Keratinocyte (primary cell): ENCODE data around the gene INSRR. TPM values are rescaled to one million over a fixed set of nuclear protein-coding genes. Genes with fewer than 3 reads are reported as not detected.

Experiments used
- DNase-seq: peaks from one replicate; pipeline ENCODE4 v3.0.0-alpha.2; 2011; ENCODE audit warnings: low read depth, missing footprints, low spot score
- FAIRE-seq: peaks from 2 replicates; lab custom pipeline; 2011; peaks lifted over from hg19 to GRCh38; lab: Jason Lieb, UNC
- H2AFZ ChIP-seq: 2 replicates; pipeline ENCODE4 v1.6.0; 2012; ENCODE audit warnings: low read length, control low read depth, inconsistent platforms; ENCODE audit not compliant: control insufficient read depth
- H3K27ac ChIP-seq: 2 replicates; pipeline ENCODE4 v1.5.1; 2011; ENCODE audit warnings: low read length; ENCODE audit not compliant: control insufficient read depth, insufficient read depth
- H3K27me3 ChIP-seq: 3 replicates; pipeline ENCODE4 v1.6.0; 2011; ENCODE audit warnings: low read length; ENCODE audit not compliant: control insufficient read depth, insufficient read depth; ENCODE audit errors: extremely low read depth
- H3K36me3 ChIP-seq, 2 experiments: 2 replicates in 1 of 2; 3 replicates in 1 of 2; pipeline ENCODE4 v1.5.1; 2011; ENCODE audit warnings: low read length in 2 of 2, mild to moderate bottlenecking in 1 of 2; ENCODE audit not compliant: control insufficient read depth in 2 of 2, insufficient read depth in 2 of 2; ENCODE audit errors: extremely low read depth in 1 of 2
- H3K4me1 ChIP-seq: 3 replicates; pipeline ENCODE4 v1.5.1; 2011; ENCODE audit warnings: low read length; ENCODE audit not compliant: control insufficient read depth, insufficient read depth; ENCODE audit errors: extremely low read depth
- H3K4me2 ChIP-seq: 3 replicates; pipeline ENCODE4 v1.6.0; 2011; ENCODE audit warnings: low read depth, low read length; ENCODE audit not compliant: control insufficient read depth, insufficient read depth; ENCODE audit errors: extremely low read depth
- H3K4me3 ChIP-seq, 3 experiments: fragments of 200-600 bp in 1 of 3; sonication (generic) in 1 of 3; 2 replicates in 2 of 3; 3 replicates in 1 of 3; pipeline ENCODE4 v1.5.1; 2011 to 2016; ENCODE audit warnings: low read length in 3 of 3, mild to moderate bottlenecking in 3 of 3, control low read depth in 2 of 3, inconsistent platforms in 1 of 3, low read depth in 1 of 3, mixed read lengths in 1 of 3, mixed run types in 1 of 3, moderate library complexity in 1 of 3; ENCODE audit not compliant: control insufficient read depth in 2 of 3, insufficient read depth in 2 of 3; ENCODE audit errors: extremely low read depth in 1 of 3
- H3K79me2 ChIP-seq: 2 replicates; pipeline ENCODE4 v1.6.0; 2012; ENCODE audit warnings: low read length; ENCODE audit not compliant: control insufficient read depth, insufficient read depth
- H3K9ac ChIP-seq: 3 replicates; pipeline ENCODE4 v1.6.0; 2011; ENCODE audit warnings: low read length; ENCODE audit not compliant: control insufficient read depth, insufficient read depth; ENCODE audit errors: extremely low read depth
- H3K9me1 ChIP-seq: 3 replicates; pipeline ENCODE4 v1.6.0; 2011; ENCODE audit warnings: low read length; ENCODE audit not compliant: control insufficient read depth, insufficient read depth; ENCODE audit errors: extremely low read depth
- H3K9me3 ChIP-seq: 2 replicates; pipeline ENCODE4 v1.5.1; 2012; ENCODE audit warnings: low read depth, low read length; ENCODE audit not compliant: control insufficient read depth
- H4K20me1 ChIP-seq: 3 replicates; pipeline ENCODE4 v1.6.0; 2011; ENCODE audit warnings: low read length; ENCODE audit not compliant: control insufficient read depth, insufficient read depth; ENCODE audit errors: extremely low read depth
- CTCF ChIP-seq, 3 experiments: IDR thresholded peaks in 1 of 3; conservative IDR thresholded peaks in 1 of 3; optimal IDR thresholded peaks in 1 of 3; 2 replicates in 2 of 3; 3 replicates in 1 of 3; pipeline versions ENCODE3 to v1.5.1; 2011; ENCODE audit warnings: low read length in 3 of 3, mild to moderate bottlenecking in 3 of 3, moderate library complexity in 2 of 3, control low read depth in 1 of 3, inconsistent platforms in 1 of 3; ENCODE audit not compliant: insufficient read depth in 2 of 3; ENCODE audit errors: extremely low read depth in 1 of 3
- EZH2 ChIP-seq: IDR thresholded peaks from one replicate; pipeline ENCODE4 v1.6.1; 2012; ENCODE audit warnings: inconsistent platforms, mild to moderate bottlenecking, low read length, moderate library complexity
- dilution Hi-C: fragments of 300-500 bp; cut with MboI; formaldehyde crosslinking; loops from one replicate; pipeline ENCODE4 v1.7.0; 2020; ENCODE audit warnings: low sequenced_read_pairs; ENCODE audit not compliant: extremely low pct_ligation_motif_present
- polyA plus RNA-seq, 5 experiments: library from polyadenylated mRNA; depleted of rRNA in 3 of 5; stranded (reverse) in 3 of 5; stranded (forward) in 1 of 5; unstranded in 1 of 5; fragments of >200 nt; gene quantifications; 1 replicate in 1 of 5; 2 replicates in 3 of 5; 3 replicates in 1 of 5; pipeline versions ENCODE4 v1.2.1 to v1.2.3, GENCODE V29; 2011 to 2012; ENCODE audit warnings: missing spikeins in 2 of 5, low read depth in 1 of 5, low replicate concordance in 1 of 5

INSRR gene
- polyA plus RNA-seq, 1 donor (not counting 4 experiments of a cell fraction or from before 2014, with no cell fraction given): not detected

- FAIRE-seq: no peak
- H4K20me1 ChIP-seq: peaks cover 3% of the 10 kb centered on the region
- no peaks in the 10 kb centered on the region for H3K9me3 ChIP-seq
- no peak overlapping the region for H3K4me3 ChIP-seq
- H3K9me1 ChIP-seq: no peaks in the 10 kb centered on the region
- no peak for TF ChIP-seq CTCF (optimal IDR thresholded peaks at IDR 0.05 in 1 of 3, IDR thresholded peaks at IDR 0.05 in 1 of 3, conservative IDR thresholded peaks at IDR 0.05 in 1 of 3; ENCODE audit: extremely low read depth in 1 of 3, insufficient read depth in 2 of 3, low read length in 3 of 3)
- TF ChIP-seq EZH2: no peak
- DNase-seq: no peak
- H3K27me3 ChIP-seq: peaks cover 66% of the 10 kb centered on the region
- dilution Hi-C loops: no loop called here
- no peak overlapping the region for H3K4me2 ChIP-seq
- no peak overlapping the region for H3K9ac ChIP-seq
- no peaks in the 10 kb centered on the region for H3K36me3 ChIP-seq
- H3K27ac ChIP-seq: no peak overlapping the region
- H2AFZ ChIP-seq: no peak overlapping the region
- H3K79me2 ChIP-seq: no peaks in the 10 kb centered on the region
- no peaks in the 10 kb centered on the region for H3K4me1 ChIP-seq
Measured at GRCh38 chr1:156880473-156880872, 21.6 kb upstream of the INSRR start.

GRCh38 chr1:156879876-156880275, 21.0 kb upstream of the INSRR start:
- Histone ChIP-seq H3K27me3 (peaks cover 68% of the 10 kb centered on the region), H2AFZ (no peak overlapping the region), H3K9ac (no peak overlapping the region), H3K9me1 (no peaks in the 10 kb centered on the region), H4K20me1 (peaks cover 3% of the 10 kb centered on the region), H3K4me2 (no peak overlapping the region), H3K9me3 (no peaks in the 10 kb centered on the region), H3K4me1 (no peaks in the 10 kb centered on the region), H3K36me3 (no peaks in the 10 kb centered on the region), H3K79me2 (no peaks in the 10 kb centered on the region), H3K4me3 (no peak overlapping the region), H3K27ac (no peak overlapping the region)
- dilution Hi-C loops: no loop called here
- FAIRE-seq (no peak), DNase-seq (no peak)
- TF ChIP-seq EZH2 (no peak), CTCF (optimal IDR thresholded peaks at IDR 0.05 in 1 of 3, IDR thresholded peaks at IDR 0.05 in 1 of 3, conservative IDR thresholded peaks at IDR 0.05 in 1 of 3; ENCODE audit: extremely low read depth in 1 of 3, insufficient read depth in 2 of 3, low read length in 3 of 3) (no peak)
